Testis (tissue), 2 donors: ENCODE results near the gene C13orf46.

Source experiments
- POLR2A ChIP-seq: fragments of 450-650 bp; IDR thresholded peaks from one replicate; pipeline ENCODE4 v1.6.1; 2017; ENCODE audit warnings: antibody characterized with exemption, mild to moderate bottlenecking, moderate library complexity
- TF ChIP-seq, protein P1 (sequence below), 3 experiments: fragments of 450-650 bp in 2 of 3; fragments of 200-600 bp in 1 of 3; sonication (generic) in 1 of 3; IDR thresholded peaks; one replicate each; pipeline ENCODE4 v1.5.1; 2016 to 2019; ENCODE audit warnings: antibody characterized with exemption in 3 of 3, mild to moderate bottlenecking in 2 of 3, moderate library complexity in 1 of 3

DNA sequence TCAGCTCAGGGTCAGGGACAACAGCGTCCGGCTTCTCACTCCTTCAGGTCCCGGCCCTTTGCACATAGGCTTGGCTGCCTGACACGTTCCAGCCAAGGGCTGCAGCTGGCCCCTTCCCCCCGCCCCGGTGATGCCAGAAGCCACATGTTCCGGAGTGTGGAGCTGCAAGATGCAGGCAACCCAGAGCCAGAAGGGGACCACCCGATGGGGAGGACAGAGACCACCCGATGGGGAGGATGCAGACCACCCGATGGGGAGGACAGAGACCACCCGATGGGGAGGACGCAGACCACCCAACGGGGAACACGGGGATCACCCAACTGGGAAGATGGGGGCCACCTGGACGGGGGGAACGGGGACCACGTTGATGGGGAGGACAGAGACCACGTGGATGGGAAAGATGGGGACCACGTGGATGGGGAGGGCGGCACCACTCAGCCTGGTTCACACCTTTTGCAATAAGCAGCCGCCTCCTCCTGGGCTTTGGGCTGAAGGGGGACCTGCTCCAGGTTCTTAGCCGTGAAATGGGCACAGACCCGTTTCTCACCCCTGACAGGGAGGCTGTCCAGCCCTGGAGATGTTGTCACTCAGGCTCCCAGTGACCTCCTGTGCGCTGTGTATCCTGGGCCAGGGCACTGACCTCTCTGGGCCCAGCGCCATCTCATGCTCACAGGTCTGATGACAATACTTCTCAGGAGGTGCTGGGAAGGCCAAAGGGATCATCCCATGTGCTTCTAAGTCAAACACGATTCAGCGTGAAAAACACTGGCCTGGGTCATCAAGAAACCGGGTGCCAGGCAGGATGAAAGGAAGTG lies 34.5 kb downstream of the C13orf46 start:
- TF ChIP-seq, protein P1, sequence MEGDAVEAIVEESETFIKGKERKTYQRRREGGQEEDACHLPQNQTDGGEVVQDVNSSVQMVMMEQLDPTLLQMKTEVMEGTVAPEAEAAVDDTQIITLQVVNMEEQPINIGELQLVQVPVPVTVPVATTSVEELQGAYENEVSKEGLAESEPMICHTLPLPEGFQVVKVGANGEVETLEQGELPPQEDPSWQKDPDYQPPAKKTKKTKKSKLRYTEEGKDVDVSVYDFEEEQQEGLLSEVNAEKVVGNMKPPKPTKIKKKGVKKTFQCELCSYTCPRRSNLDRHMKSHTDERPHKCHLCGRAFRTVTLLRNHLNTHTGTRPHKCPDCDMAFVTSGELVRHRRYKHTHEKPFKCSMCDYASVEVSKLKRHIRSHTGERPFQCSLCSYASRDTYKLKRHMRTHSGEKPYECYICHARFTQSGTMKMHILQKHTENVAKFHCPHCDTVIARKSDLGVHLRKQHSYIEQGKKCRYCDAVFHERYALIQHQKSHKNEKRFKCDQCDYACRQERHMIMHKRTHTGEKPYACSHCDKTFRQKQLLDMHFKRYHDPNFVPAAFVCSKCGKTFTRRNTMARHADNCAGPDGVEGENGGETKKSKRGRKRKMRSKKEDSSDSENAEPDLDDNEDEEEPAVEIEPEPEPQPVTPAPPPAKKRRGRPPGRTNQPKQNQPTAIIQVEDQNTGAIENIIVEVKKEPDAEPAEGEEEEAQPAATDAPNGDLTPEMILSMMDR (IDR thresholded peaks at IDR 0.05) = no peak
- TF ChIP-seq POLR2A = no peak
